Activated CD4-positive, alpha-beta T cell treated with anti-CD3 and anti-CD28 coated beads, Interleukin-2, amount 50 U/mL, for 16 hours (primary cell): ENCODE measurements around the gene SPIN4.
"Not testable (repeated sequence)": the region's sequence is repeated elsewhere in the genome, so short reads cannot be mapped to it uniquely, and the experiment has no call there.

Experiments used
- DNase-seq: peaks from one replicate; pipeline ENCODE4 v3.0.0-alpha.2; 2020

Gene SPIN4

DNA sequence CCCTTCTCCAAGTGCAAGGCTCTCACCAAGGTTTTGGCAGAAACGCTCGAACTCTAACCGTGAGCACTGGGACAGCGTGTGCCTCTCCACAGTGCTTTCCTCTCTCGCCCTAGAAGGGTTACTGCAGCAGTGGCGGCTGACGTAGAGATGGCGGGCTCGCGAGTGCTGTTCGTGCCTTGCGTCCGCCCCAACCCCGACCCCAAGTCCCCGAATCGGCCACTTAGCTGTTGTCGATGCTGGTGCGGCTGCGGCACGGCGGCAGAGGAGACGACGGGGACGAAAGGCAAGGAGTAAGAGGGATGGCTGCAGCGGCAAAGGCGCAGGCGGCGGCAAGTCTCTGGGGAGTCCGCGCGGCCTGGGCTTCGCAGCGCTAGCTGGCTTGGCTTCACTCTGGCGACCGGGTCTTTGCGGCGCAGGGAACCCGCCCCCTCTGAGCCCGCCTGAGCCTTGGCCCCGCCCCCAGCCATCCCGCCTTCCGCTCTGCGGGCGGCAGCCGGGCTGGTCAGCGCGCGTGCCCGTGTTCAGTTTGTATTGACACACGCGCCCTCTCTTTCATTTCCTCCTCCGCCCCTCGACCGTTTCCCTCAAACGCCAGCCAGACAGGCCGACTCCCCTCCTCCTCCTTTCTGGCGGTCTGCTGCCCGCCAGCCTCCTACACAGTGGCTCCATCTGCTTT is at the start of gene SPIN4:
TSS of gene SPIN4 (minus strand) at position 392 of the 676 bp plus-strand sequence. CDS start 513 bp downstream, outside the sequence.
- DNase-seq, result peak; percentile 80

DNA sequence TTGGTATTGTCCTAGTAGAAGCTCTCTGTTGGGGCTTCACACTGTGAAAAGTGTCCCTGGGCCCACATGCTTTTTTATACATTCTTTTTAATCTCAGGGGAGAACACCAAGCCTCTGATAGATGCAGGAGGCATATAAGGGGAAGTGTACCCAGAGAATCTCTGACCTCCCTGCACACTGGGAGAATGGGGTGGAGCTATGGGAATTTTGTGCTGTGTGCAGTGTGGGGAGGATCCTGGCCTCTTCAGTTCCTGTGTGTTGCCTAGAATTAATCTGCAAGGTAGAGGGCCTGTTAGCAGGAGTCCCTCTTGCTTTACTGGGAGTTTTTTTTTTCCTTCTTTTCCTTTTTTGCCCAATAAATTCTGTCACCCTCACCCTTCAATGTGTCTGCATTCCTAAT is 49.2 kb upstream of the SPIN4 start:
- DNase-seq, result no peak

GRCh38 chrX:63394872-63395271 is 43.7 kb upstream of the SPIN4 start:
- no peak for DNase-seq

DNA sequence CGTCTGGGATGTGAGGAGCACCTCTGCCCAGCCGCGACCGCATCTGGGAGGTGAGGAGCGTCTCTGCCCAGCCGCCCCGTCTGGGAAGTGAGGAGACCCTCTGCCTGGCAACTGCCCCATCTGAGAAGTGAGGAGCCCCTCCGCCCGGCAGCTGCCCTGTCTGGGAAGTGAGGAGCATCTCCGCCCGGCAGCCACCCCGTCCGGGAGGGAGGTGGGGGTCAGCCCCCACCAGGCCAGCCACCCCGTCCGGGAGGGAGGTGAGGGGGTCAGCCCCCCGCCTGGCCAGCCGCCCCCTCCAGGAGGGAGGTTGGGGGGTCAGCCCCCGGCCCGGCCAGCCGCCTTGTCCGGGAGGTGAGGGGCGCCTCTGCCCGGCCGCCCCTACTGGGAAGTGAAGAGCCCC is 42.0 kb upstream of the SPIN4 start:
- not testable (repeated sequence) for DNase-seq

- DNase-seq, result no peak
Observed at GRCh38 chrX:63387411-63387810, 36.3 kb upstream of the SPIN4 start.

DNA sequence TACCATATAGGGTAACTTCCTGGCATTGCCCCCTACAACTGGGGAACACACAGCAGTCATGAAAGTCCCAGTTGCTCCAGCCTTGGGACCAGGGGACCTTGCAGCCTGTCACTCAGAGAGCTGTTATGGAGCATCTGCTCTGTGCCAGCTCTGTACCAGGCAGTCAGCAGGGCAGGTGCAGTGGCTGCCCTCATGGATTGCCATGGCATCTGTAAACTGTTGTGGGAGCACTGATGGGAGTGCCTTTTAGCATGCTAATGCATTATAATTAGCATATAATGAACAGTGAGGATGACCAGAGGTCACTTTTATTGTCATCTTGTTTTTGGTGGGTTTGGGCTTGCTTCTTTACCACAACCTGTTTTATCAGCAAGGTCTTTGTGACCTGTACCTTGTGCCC is 33.1 kb upstream of the SPIN4 start:
- DNase-seq, result not testable (repeated sequence)

GRCh38 chrX:63373012-63373411 is 21.9 kb upstream of the SPIN4 start:
- not testable (repeated sequence) for DNase-seq

- not testable (repeated sequence) for DNase-seq
Observed at GRCh38 chrX:63367699-63368098, 16.6 kb upstream of the SPIN4 start.

GRCh38 chrX:63363788-63364187 is 12.7 kb upstream of the SPIN4 start:
- DNase-seq, result no peak

DNA sequence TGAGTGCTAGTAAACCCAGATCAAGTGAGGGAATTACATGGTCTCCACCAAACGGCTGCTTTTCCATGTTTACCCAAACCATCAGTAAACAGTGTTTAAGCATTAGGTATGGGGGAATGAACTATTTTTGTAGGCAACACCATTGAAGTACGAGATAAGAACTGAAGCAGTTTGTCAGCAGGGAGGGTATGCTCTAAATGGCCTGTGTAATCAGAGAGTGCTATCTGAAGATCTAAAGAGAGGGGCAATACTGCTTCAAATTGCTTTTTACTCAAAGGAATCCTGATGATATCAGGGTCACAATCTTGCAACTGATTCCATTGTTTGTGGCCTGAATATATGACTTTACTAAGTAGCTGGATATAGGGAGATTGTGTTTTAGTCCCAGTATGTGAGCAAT is 10.4 kb upstream of the SPIN4 start:
- DNase-seq, result no peak

DNA sequence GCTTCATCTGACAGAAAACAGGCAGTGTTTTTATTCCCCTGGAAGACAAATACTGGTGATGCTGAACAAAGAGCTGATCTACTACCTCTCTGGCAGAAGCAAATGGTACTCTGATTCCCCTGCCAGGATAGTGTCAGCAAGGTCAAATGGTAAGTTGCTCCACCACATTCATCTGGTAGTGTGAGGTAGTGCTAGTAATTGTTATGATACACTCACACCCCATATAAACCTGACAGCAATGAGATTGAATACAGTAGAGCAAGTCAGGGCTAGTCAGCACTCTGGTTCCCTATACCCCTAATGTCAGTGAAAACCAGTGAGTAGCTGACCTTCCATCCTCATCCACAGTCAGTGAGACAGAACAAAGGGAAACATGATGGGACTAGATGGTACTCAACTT is 3.4 kb upstream of the SPIN4 start:
- DNase-seq, result no peak

DNA sequence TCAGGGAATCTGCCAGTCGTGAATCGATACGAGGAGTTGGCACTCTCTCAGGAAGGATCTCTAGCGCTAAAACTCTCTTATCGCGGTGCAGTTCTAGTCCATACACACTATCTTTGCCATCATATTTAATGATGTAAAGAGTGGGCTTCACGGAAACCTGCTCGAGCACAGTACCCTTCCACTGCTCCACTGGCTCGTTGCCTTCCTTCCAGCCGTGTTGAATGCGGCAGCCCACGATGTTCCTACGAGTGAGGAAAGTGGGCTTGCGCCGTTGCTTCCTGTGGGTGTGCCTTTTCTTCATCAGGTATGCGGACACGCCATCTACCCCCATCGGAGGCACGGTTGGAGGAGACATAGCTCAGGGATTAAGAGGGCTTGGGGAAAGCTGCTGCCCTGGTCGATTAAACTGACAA is 661 bp downstream of the SPIN4 start:
- peak; percentile 32 for DNase-seq

DNA sequence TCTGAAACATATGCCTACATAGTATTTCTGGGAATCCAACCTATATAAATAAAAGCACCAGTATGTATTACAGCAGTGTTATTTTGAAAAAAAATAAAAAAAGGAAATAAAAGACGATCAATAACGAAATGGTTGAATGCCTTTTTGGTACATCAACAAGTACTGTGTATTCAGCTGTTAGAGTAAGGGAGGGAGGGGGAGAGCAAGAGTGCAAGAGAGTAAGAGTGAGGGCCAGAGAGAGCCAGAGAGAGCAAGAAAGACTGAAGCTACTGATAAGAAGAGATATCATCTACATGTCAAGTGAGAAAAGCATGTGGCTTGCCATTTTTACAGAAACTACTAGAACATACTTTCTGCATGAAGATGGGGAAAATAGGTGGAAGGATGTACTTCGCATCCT is 1.8 kb downstream of the SPIN4 start:
- no peak for DNase-seq

GRCh38 chrX:63330681-63331080 is 20.5 kb downstream of the SPIN4 start:
- DNase-seq, result no peak

DNA sequence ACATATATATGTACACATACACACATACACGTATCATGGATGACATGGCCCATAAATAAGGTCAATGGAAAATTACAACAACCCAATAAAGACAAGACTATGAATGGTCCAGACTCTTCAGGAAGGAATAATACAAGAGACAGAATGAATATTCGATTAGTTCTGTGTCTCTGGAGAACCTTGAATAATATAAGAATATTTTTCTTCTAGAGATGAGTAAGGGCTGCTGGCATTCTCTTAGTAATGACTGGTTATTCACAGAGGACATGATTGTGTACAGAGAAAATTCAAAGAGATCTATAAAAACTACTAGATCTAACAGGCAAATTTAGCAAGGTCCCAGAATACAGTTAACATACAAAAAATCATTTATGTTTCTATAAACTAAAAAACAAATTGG is 23.3 kb downstream of the SPIN4 start:
- no peak for DNase-seq

DNA sequence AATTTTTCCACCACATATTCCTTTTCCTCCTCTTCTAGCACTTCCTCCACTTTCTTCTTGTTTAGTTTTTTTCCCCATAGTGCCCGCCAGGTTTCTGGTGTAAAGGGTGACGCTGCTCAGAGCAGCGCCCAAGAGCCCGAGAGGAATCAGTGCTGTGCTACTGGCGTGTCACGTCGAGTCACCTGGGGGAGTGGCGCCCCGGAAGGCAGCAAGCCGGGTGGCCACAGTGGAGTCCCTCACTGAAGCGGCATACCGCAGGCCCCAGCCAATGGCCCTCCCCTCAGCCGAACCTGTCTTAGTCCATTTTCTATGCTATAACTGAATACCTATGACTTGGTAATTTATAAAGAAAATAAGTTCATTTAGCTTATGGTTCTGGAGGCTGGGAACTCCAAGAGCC is 51.5 kb downstream of the SPIN4 start:
- DNase-seq, result no peak
